ENCODE measurements around the gene TRIM47. TPM values are rescaled to one million over a fixed set of nuclear protein-coding genes. Genes with fewer than 3 reads are reported as not detected.
A peak's percentile ranks its signal among the peaks of the same experiment; 100 is the strongest.

Gene TRIM47
- total RNA-seq, 1 donor from 2014 or later: 56.5 TPM

GRCh38 chr17:75904749-75905521 lies 26.6 kb upstream of the TRIM47 start, which contains the start of gene MRPL38:
MRPL38 (minus strand) TSS chr17:75904884; CDS start chr17:75904875, 9 bp downstream.
- no peaks in the 10 kb centered on the region for H3K27me3 ChIP-seq (ENCODE audit: control insufficient read depth, insufficient read depth, low read length)
- H3K36me3 ChIP-seq (ENCODE audit: control insufficient read depth, insufficient read depth, low read length): no peaks in the 10 kb centered on the region
- peak; percentile 91 for TF ChIP-seq CTCF (IDR thresholded peaks at IDR 0.05; ENCODE audit: insufficient read depth, low read length, poor library complexity, severe bottlenecking)
- DNase-seq (ENCODE audit: low read depth): peak; percentile 74
- peak within 1 kb of the TSS; percentile 81 for H3K4me3 ChIP-seq (ENCODE audit: low read depth, low read length)

- Histone ChIP-seq H3K27me3 (ENCODE audit: control insufficient read depth, insufficient read depth, low read length) (no peaks in the 10 kb centered on the region), H3K4me3 (ENCODE audit: low read depth, low read length) (no peak overlapping the region), H3K36me3 (ENCODE audit: control insufficient read depth, insufficient read depth, low read length) (no peaks in the 10 kb centered on the region)
- no peak for TF ChIP-seq CTCF (IDR thresholded peaks at IDR 0.05; ENCODE audit: insufficient read depth, low read length, poor library complexity, severe bottlenecking)
- DNase-seq (ENCODE audit: low read depth): no peak
Measured at GRCh38 chr17:75902406-75902805, 24.0 kb upstream of the TRIM47 start.

- no peak overlapping the region for H3K4me3 ChIP-seq (ENCODE audit: low read depth, low read length)
- H3K36me3 ChIP-seq (ENCODE audit: control insufficient read depth, insufficient read depth, low read length): no peaks in the 10 kb centered on the region
- H3K27me3 ChIP-seq (ENCODE audit: control insufficient read depth, insufficient read depth, low read length): no peaks in the 10 kb centered on the region
- TF ChIP-seq CTCF (IDR thresholded peaks at IDR 0.05; ENCODE audit: insufficient read depth, low read length, poor library complexity, severe bottlenecking): no peak
- DNase-seq (ENCODE audit: low read depth): no peak
Measured at GRCh38 chr17:75901727-75902126, 23.3 kb upstream of the TRIM47 start.

- no peak for TF ChIP-seq CTCF (IDR thresholded peaks at IDR 0.05; ENCODE audit: insufficient read depth, low read length, poor library complexity, severe bottlenecking)
- no peak for DNase-seq (ENCODE audit: low read depth)
- no peak overlapping the region for H3K4me3 ChIP-seq (ENCODE audit: low read depth, low read length)
- no peaks in the 10 kb centered on the region for H3K27me3 ChIP-seq (ENCODE audit: control insufficient read depth, insufficient read depth, low read length)
- no peaks in the 10 kb centered on the region for H3K36me3 ChIP-seq (ENCODE audit: control insufficient read depth, insufficient read depth, low read length)
Measured at GRCh38 chr17:75900691-75901533, 22.5 kb upstream of the TRIM47 start.

- Histone ChIP-seq H3K36me3 (ENCODE audit: control insufficient read depth, insufficient read depth, low read length) (no peaks in the 10 kb centered on the region), H3K27me3 (ENCODE audit: control insufficient read depth, insufficient read depth, low read length) (no peaks in the 10 kb centered on the region)
- no peak for TF ChIP-seq CTCF (IDR thresholded peaks at IDR 0.05; ENCODE audit: insufficient read depth, low read length, poor library complexity, severe bottlenecking)
Measured at GRCh38 chr17:75899767-75900468, 21.5 kb upstream of the TRIM47 start.

More at GRCh38 chr17:75899767-75900468, 21.5 kb upstream of the TRIM47 start:
- DNase-seq (ENCODE audit: low read depth): no peak
- H3K4me3 ChIP-seq (ENCODE audit: low read depth, low read length): no peak overlapping the region

Data from kidney epithelial cell (primary cell).